ENCODE results near the gene IFNAR1. TPM values are rescaled to one million over a fixed set of nuclear protein-coding genes. Genes with fewer than 3 reads are reported as not detected.

Gene IFNAR1
- polyA plus RNA-seq, 1 donor from 2014 or later = 15.5 TPM

DNA sequence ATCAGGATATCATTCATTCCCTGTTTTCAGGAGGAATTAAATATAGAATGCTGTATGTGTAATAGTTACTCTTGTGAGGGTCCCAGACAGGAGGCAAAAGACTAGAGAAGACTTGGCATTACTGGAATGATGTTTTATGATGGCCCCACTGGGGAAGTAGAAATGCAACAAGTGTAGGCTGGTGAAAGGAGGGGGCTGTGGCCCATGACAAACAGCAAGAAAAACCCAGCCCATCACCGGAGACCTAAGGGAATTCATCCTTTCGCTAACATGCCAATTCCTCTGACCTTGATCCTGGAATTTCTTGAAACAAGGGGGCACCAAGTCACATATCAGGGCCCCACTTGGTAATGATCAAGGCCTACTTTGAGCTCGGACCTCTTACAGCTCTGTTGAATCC, 72.9 kb downstream of the IFNAR1 start:
- Histone ChIP-seq H3K79me2 (replicated peaks; ENCODE audit: insufficient read depth, low read length) (no peaks in the 10 kb centered on the region), H3K4me3 (ENCODE audit: low read length) (no peak overlapping the region), H3F3A (ENCODE audit: insufficient read depth, low read length, poor library complexity, severe bottlenecking) (no peaks in the 10 kb centered on the region), H3K36me3 (ENCODE audit: insufficient read depth, low read length) (no peaks in the 10 kb centered on the region), H3K4me2 (ENCODE audit: low read length) (no peak overlapping the region), H3K27me3 (ENCODE audit: insufficient read depth, low read depth, low read length) (no peaks in the 10 kb centered on the region), H3K9me2 (ENCODE audit: insufficient read depth, low read length) (no peaks in the 10 kb centered on the region), H2AFZ (ENCODE audit: low read depth, low read length) (no peak overlapping the region), H3K27ac (ENCODE audit: low read length) (no peak overlapping the region), H4K20me1 (ENCODE audit: insufficient read depth) (no peaks in the 10 kb centered on the region), H3K9ac (ENCODE audit: low read length) (no peak overlapping the region), H3K9me3 (ENCODE audit: low read length) (no peaks in the 10 kb centered on the region)
- TF ChIP-seq EP300 (conservative IDR thresholded peaks at IDR 0.05; ENCODE audit: poor library complexity, severe bottlenecking) = no peak
- no peak for TF ChIP-seq TAF1 (IDR thresholded peaks at IDR 0.05; ENCODE audit: low read depth)
- no peak for TF ChIP-seq SMC3 (conservative IDR thresholded peaks at IDR 0.05; ENCODE audit: poor library complexity)
- no peak for TF ChIP-seq POLR2AphosphoS5 (IDR thresholded peaks at IDR 0.05)
- TF ChIP-seq, protein P1, sequence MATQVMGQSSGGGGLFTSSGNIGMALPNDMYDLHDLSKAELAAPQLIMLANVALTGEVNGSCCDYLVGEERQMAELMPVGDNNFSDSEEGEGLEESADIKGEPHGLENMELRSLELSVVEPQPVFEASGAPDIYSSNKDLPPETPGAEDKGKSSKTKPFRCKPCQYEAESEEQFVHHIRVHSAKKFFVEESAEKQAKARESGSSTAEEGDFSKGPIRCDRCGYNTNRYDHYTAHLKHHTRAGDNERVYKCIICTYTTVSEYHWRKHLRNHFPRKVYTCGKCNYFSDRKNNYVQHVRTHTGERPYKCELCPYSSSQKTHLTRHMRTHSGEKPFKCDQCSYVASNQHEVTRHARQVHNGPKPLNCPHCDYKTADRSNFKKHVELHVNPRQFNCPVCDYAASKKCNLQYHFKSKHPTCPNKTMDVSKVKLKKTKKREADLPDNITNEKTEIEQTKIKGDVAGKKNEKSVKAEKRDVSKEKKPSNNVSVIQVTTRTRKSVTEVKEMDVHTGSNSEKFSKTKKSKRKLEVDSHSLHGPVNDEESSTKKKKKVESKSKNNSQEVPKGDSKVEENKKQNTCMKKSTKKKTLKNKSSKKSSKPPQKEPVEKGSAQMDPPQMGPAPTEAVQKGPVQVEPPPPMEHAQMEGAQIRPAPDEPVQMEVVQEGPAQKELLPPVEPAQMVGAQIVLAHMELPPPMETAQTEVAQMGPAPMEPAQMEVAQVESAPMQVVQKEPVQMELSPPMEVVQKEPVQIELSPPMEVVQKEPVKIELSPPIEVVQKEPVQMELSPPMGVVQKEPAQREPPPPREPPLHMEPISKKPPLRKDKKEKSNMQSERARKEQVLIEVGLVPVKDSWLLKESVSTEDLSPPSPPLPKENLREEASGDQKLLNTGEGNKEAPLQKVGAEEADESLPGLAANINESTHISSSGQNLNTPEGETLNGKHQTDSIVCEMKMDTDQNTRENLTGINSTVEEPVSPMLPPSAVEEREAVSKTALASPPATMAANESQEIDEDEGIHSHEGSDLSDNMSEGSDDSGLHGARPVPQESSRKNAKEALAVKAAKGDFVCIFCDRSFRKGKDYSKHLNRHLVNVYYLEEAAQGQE (IDR thresholded peaks at IDR 0.05; ENCODE audit: borderline replicate concordance) = no peak
- no peak for TF ChIP-seq RAD21 (conservative IDR thresholded peaks at IDR 0.05)
- no peak for TF ChIP-seq EZH2 (IDR thresholded peaks at IDR 0.05; ENCODE audit: borderline replicate concordance, insufficient read depth, low read length, poor library complexity, severe bottlenecking)
- no peak for TF ChIP-seq MXI1 (conservative IDR thresholded peaks at IDR 0.05; ENCODE audit: poor library complexity, severe bottlenecking)
- TF ChIP-seq, protein P2, sequence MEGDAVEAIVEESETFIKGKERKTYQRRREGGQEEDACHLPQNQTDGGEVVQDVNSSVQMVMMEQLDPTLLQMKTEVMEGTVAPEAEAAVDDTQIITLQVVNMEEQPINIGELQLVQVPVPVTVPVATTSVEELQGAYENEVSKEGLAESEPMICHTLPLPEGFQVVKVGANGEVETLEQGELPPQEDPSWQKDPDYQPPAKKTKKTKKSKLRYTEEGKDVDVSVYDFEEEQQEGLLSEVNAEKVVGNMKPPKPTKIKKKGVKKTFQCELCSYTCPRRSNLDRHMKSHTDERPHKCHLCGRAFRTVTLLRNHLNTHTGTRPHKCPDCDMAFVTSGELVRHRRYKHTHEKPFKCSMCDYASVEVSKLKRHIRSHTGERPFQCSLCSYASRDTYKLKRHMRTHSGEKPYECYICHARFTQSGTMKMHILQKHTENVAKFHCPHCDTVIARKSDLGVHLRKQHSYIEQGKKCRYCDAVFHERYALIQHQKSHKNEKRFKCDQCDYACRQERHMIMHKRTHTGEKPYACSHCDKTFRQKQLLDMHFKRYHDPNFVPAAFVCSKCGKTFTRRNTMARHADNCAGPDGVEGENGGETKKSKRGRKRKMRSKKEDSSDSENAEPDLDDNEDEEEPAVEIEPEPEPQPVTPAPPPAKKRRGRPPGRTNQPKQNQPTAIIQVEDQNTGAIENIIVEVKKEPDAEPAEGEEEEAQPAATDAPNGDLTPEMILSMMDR (IDR thresholded peaks at IDR 0.05; ENCODE audit: poor library complexity, severe bottlenecking) = no peak

DNA sequence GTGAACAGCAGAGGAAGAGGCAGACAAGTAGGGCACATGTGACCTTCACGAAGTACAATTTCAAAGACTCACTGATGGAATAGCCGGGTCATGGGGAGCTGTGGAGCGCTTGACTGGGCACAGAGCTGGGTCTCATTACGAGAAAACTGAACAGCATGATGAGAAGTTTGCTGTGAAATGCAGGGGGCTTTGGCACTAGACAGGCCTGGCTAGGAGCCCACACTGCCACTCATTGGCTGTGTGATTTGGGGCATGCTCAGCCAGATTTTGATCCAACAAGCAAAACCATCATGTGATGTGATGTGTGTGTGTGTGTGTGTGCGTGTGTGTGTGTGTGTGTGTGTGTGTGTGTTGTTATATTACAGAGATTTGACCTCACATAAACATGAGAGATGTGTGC, 73.6 kb downstream of the IFNAR1 start:
- H3K4me3 ChIP-seq (ENCODE audit: low read length) = no peak overlapping the region
- H3K79me2 ChIP-seq (replicated peaks; ENCODE audit: insufficient read depth, low read length) = no peaks in the 10 kb centered on the region
- H3F3A ChIP-seq (ENCODE audit: insufficient read depth, low read length, poor library complexity, severe bottlenecking) = no peaks in the 10 kb centered on the region
- H3K4me2 ChIP-seq (ENCODE audit: low read length) = no peak overlapping the region
- H3K27ac ChIP-seq (ENCODE audit: low read length) = no peak overlapping the region
- no peaks in the 10 kb centered on the region for H4K20me1 ChIP-seq (ENCODE audit: insufficient read depth)
- no peak for TF ChIP-seq TAF1 (IDR thresholded peaks at IDR 0.05; ENCODE audit: low read depth)
- no peak for TF ChIP-seq EP300 (conservative IDR thresholded peaks at IDR 0.05; ENCODE audit: poor library complexity, severe bottlenecking)
- no peak for TF ChIP-seq RAD21 (conservative IDR thresholded peaks at IDR 0.05)
- TF ChIP-seq, protein P2 (IDR thresholded peaks at IDR 0.05; ENCODE audit: poor library complexity, severe bottlenecking) = no peak
- TF ChIP-seq, protein P1 (IDR thresholded peaks at IDR 0.05; ENCODE audit: borderline replicate concordance) = no peak
- TF ChIP-seq MXI1 (conservative IDR thresholded peaks at IDR 0.05; ENCODE audit: poor library complexity, severe bottlenecking) = no peak
- TF ChIP-seq SMC3 (conservative IDR thresholded peaks at IDR 0.05; ENCODE audit: poor library complexity) = no peak
- no peak for TF ChIP-seq EZH2 (IDR thresholded peaks at IDR 0.05; ENCODE audit: borderline replicate concordance, insufficient read depth, low read length, poor library complexity, severe bottlenecking)
- TF ChIP-seq POLR2AphosphoS5 (IDR thresholded peaks at IDR 0.05) = no peak
- no peak overlapping the region for H3K9ac ChIP-seq (ENCODE audit: low read length)
- no peak overlapping the region for H2AFZ ChIP-seq (ENCODE audit: low read depth, low read length)
- no peaks in the 10 kb centered on the region for H3K9me3 ChIP-seq (ENCODE audit: low read length)
- H3K27me3 ChIP-seq (ENCODE audit: insufficient read depth, low read depth, low read length) = no peaks in the 10 kb centered on the region
- H3K9me2 ChIP-seq (ENCODE audit: insufficient read depth, low read length) = no peaks in the 10 kb centered on the region
- no peaks in the 10 kb centered on the region for H3K36me3 ChIP-seq (ENCODE audit: insufficient read depth, low read length)
